ENCODE measurements around the gene RICTOR. TPM values are rescaled to one million over a fixed set of nuclear protein-coding genes. Genes with fewer than 3 reads are reported as not detected.

RICTOR gene
- total RNA-seq, 4 donors from 2014 or later: 11.1 to 32.6 (median 18.2) TPM

DNA sequence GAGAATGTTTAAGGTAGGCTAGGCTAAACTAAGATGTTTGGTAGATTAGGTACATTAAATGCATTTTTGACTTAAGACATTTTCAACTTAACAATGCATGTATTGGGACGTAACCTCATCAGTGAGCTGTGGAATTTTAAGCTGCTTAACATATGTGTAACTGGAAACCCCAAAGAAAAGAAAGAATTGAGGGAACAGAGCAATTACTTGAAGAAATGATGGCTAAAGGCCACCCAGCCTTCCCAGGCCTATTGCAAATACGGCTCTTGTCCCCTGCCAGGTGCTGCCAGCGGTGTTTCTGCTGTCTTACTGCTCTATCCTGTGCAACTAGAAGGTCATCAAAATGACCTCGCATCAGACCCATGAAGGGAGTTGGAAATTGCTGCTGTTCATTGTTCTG, 52.0 kb downstream of the RICTOR start:
- no peak for DNase-seq

DNA sequence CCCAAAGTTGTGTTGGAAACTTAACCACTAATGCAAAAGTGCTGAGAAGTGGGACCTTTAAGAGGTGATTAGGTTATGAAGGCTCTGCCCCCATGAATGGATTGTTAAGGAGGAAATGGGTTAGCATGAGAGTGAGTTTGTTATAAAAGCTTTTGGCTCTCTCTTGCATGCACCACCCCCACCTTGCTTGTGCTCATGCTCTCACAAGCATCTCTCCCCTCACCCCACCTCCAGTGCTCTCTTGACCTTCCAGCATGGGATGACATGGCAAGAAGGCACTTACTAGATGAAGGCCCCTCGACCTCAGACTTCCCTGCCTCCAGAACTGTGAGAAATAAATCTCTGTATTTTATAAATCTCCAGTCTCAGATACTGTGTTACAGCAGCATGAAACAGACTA, 52.8 kb downstream of the RICTOR start:
- Histone ChIP-seq H3K27me3 (no peaks in the 10 kb centered on the region), H3K36me3 (peaks cover 0 to 32% (median 0%) of the 10 kb centered on the region in 3 donors), H3K4me3 (no peak overlapping the region), H3K27ac (no peak overlapping the region), H3K4me1 (peaks cover 0 to 31% (median 0%) of the 10 kb centered on the region in 3 donors), H3K9me3 (no peaks in the 10 kb centered on the region)
- TF ChIP-seq, protein P1, sequence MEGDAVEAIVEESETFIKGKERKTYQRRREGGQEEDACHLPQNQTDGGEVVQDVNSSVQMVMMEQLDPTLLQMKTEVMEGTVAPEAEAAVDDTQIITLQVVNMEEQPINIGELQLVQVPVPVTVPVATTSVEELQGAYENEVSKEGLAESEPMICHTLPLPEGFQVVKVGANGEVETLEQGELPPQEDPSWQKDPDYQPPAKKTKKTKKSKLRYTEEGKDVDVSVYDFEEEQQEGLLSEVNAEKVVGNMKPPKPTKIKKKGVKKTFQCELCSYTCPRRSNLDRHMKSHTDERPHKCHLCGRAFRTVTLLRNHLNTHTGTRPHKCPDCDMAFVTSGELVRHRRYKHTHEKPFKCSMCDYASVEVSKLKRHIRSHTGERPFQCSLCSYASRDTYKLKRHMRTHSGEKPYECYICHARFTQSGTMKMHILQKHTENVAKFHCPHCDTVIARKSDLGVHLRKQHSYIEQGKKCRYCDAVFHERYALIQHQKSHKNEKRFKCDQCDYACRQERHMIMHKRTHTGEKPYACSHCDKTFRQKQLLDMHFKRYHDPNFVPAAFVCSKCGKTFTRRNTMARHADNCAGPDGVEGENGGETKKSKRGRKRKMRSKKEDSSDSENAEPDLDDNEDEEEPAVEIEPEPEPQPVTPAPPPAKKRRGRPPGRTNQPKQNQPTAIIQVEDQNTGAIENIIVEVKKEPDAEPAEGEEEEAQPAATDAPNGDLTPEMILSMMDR (IDR thresholded peaks at IDR 0.05): no peak
- TF ChIP-seq POLR2A (IDR thresholded peaks at IDR 0.05): no peak
- no peak for DNase-seq
- 67 to 100% methylated on average over 1 of the region's 1 CpG for WGBS, 2 donors
- intact Hi-C loops (cut with DNase I): no loop called here

More for the DNA sequence above, 52.0 kb downstream of the RICTOR start:
- Histone ChIP-seq H3K27ac (no peak overlapping the region), H3K9me3 (no peaks in the 10 kb centered on the region), H3K27me3 (no peaks in the 10 kb centered on the region), H3K4me1 (peaks cover 0 to 29% (median 0%) of the 10 kb centered on the region in 3 donors), H3K36me3 (peaks cover 0 to 38% (median 0%) of the 10 kb centered on the region in 3 donors), H3K4me3 (no peak overlapping the region)
- no peak for TF ChIP-seq POLR2A (IDR thresholded peaks at IDR 0.05)
- TF ChIP-seq, protein P1 (IDR thresholded peaks at IDR 0.05): no peak
- 88 to 93% methylated on average over 4 of the region's 4 CpGs for WGBS, 2 donors
- intact Hi-C loops (cut with DNase I): no loop called here

DNA sequence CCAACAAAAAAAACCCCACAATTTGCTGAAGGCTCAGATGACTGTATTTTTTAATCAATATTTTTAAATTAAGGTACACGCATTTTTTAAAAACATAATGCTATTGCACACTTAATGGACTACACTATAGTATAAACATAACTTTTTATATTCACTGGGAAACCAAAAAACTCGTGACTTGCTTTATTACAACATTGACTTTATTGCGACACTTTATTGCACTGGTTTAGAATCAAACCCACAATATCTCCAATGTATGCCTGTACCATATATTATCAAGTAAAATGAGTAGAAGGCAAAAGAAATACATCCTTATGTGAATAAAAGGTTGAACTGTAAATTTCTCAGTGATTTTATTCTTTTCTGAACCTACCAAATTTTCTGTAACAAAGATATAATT, 53.7 kb downstream of the RICTOR start:
- Histone ChIP-seq H3K9me3 (no peaks in the 10 kb centered on the region), H3K4me3 (no peak overlapping the region), H3K36me3 (peaks cover 0 to 29% (median 0%) of the 10 kb centered on the region in 3 donors), H3K27ac (no peak overlapping the region), H3K4me1 (peaks cover 0 to 40% (median 8%) of the 10 kb centered on the region in 3 donors), H3K27me3 (no peaks in the 10 kb centered on the region)
- no peak for DNase-seq
- WGBS, 2 donors: 88 to 95% methylated on average over 3 of the region's 3 CpGs
- TF ChIP-seq, protein P1 (IDR thresholded peaks at IDR 0.05): no peak
- no peak for TF ChIP-seq POLR2A (IDR thresholded peaks at IDR 0.05)
- intact Hi-C loops (cut with DNase I): no loop called here

DNA sequence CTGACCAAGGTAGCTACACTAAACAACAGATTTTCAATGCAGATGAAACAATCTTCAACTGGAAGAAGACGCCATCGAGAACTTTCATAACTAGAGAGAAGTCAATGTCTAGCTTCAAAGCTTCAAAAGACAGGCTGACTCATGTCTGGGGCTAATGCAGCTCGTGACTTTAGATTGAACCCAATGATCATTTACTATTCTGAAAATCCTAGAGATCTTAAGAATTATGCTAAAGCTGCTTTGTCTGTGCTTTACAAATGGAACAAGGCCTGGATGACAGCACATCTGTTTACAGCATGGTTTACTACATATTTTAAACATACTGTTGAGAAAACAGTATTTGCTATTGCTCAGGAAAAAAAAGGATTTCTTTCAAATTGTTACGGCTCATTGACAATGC, 54.9 kb downstream of the RICTOR start:
- no peak for DNase-seq
- intact Hi-C loops (cut with DNase I): no loop called here

DNA sequence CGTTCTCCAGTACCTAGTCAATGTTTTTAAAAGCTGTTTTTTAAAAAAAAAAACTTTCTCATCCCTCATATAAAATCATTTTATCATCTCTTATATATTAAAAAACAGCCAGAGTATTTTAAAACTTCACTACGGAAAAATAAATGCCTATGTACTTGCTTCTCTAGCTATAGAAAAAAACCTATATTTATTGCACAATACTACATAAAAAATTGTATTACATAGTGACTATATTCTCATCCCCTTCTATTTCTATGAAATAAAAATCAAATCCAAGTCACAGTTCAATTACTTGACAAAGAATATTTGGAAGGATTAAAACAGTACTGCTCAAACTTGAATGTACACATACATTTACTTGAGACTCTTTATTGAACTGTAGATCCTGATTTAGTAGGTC, 56.7 kb downstream of the RICTOR start:
- no peak for DNase-seq
- Histone ChIP-seq H3K4me3 (no peak overlapping the region), H3K4me1 (peaks cover 0 to 27% (median 11%) of the 10 kb centered on the region in 3 donors), H3K36me3 (peaks cover 0 to 39% (median 0%) of the 10 kb centered on the region in 3 donors), H3K27me3 (no peaks in the 10 kb centered on the region), H3K27ac (no peak overlapping the region), H3K9me3 (no peaks in the 10 kb centered on the region)
- intact Hi-C loops (cut with DNase I): no loop called here
- TF ChIP-seq POLR2A (IDR thresholded peaks at IDR 0.05): no peak
- TF ChIP-seq, protein P1 (IDR thresholded peaks at IDR 0.05): no peak
- 83 to 92% methylated on average over 2 of the region's 2 CpGs for WGBS, 2 donors

More for the DNA sequence above, 54.9 kb downstream of the RICTOR start:
- Histone ChIP-seq H3K4me1 (peaks cover 0 to 40% (median 11%) of the 10 kb centered on the region in 3 donors), H3K27me3 (no peaks in the 10 kb centered on the region), H3K4me3 (no peak overlapping the region), H3K36me3 (peaks cover 0 to 29% (median 0%) of the 10 kb centered on the region in 3 donors), H3K27ac (no peak overlapping the region), H3K9me3 (no peaks in the 10 kb centered on the region)
- TF ChIP-seq POLR2A (IDR thresholded peaks at IDR 0.05): no peak
- TF ChIP-seq, protein P1 (IDR thresholded peaks at IDR 0.05): no peak
- 68 to 70% methylated on average over 4 of the region's 4 CpGs for WGBS, 2 donors

All from esophagus squamous epithelium (tissue), 5 donors.